DMS53 (cell line): ENCODE measurements around the gene PAPOLG.
A peak's percentile ranks its signal among the peaks of the same experiment; 100 is the strongest.

ENCODE experiments used
- DNase-seq: peaks from one replicate; lab custom pipeline; 2025; lab: John Stamatoyannopoulos, UW

PAPOLG gene

GRCh38 chr2:60756097-60757087 lies at the start of gene PAPOLG:
Gene PAPOLG (plus strand): TSS chr2:60756268. CDS start chr2:60756479, 211 bp downstream.
- DNase-seq, result peak; percentile 98

GRCh38 chr2:60707750-60708371 lies 48.2 kb upstream of the PAPOLG start:
- peak; percentile 79 for DNase-seq

- DNase-seq, result no peak
These were observed 47.3 kb upstream of the PAPOLG start for GRCh38 chr2:60708630-60709320.

GRCh38 chr2:60710707-60711106 lies 45.4 kb upstream of the PAPOLG start:
- peak; percentile 6 for DNase-seq

- DNase-seq, result no peak
These were observed 40.5 kb upstream of the PAPOLG start for GRCh38 chr2:60715561-60715960.

- no peak for DNase-seq
These were observed 38.4 kb upstream of the PAPOLG start for GRCh38 chr2:60717691-60718090.

GRCh38 chr2:60719331-60719730 lies 36.7 kb upstream of the PAPOLG start:
- no peak for DNase-seq

- DNase-seq, result no peak
These were observed 30.6 kb upstream of the PAPOLG start for GRCh38 chr2:60725466-60725865.

- DNase-seq, result no peak
These were observed 27.2 kb upstream of the PAPOLG start for GRCh38 chr2:60728855-60729254.

GRCh38 chr2:60735496-60736250 lies 20.4 kb upstream of the PAPOLG start:
- DNase-seq, result peak; percentile 50

- DNase-seq, result no peak
These were observed 17.4 kb upstream of the PAPOLG start for GRCh38 chr2:60738679-60739078.

- no peak for DNase-seq
These were observed 16.9 kb upstream of the PAPOLG start for GRCh38 chr2:60739156-60739555.

GRCh38 chr2:60741576-60741975 lies 14.5 kb upstream of the PAPOLG start:
- no peak for DNase-seq

GRCh38 chr2:60742419-60742818 lies 13.6 kb upstream of the PAPOLG start:
- DNase-seq, result no peak

GRCh38 chr2:60745330-60745729 lies 10.7 kb upstream of the PAPOLG start:
- no peak for DNase-seq

- DNase-seq, result no peak
These were observed 10.3 kb upstream of the PAPOLG start for GRCh38 chr2:60745761-60746160.

- no peak for DNase-seq
These were observed 9.8 kb upstream of the PAPOLG start for GRCh38 chr2:60746318-60746717.

- DNase-seq, result peak; percentile 55
These were observed 3.6 kb downstream of the PAPOLG start for GRCh38 chr2:60759654-60760053.

- no peak for DNase-seq
These were observed 8.9 kb downstream of the PAPOLG start for GRCh38 chr2:60764736-60765534.

GRCh38 chr2:60766283-60766682 lies 10.2 kb downstream of the PAPOLG start:
- no peak for DNase-seq

- DNase-seq, result no peak
These were observed 15.4 kb downstream of the PAPOLG start for GRCh38 chr2:60771508-60771907.
